ENCODE results near the gene CST4. TPM values are rescaled to one million over a fixed set of nuclear protein-coding genes. Genes with fewer than 3 reads are reported as not detected.
"Not testable (repeated sequence)": the region's sequence is repeated elsewhere in the genome, so short reads cannot be mapped to it uniquely, and the experiment has no call there.

Gene CST4
- total RNA-seq, 2 experiments from 2014 or later, result not detected

DNA sequence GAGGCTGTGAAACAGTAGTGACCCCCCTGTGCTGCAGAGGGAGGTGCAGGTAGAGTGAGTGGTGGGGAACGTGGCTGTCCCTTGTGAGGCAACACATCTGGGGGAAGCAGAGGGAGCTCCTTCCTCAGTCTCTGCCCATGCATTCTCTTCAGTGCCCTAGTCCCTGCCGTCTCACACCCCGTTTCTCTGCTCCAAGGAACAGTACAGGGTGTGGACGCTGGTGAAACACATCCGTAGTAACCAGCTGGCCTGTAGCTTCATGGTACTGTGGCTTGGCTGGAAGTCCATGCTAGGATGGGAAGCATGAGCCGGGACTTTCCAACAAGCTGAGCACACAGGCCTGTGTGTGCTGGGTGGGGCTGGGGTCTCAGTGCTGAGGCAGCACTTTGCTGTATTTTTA lies 25.7 kb downstream of the CST4 start:
- Mint-ChIP-seq H3K36me3 (ENCODE audit: low read depth) (no peaks in the 10 kb centered on the region), H3K9me3 (no peaks in the 10 kb centered on the region), H3K4me1 (no peaks in the 10 kb centered on the region), H3K4me3 (no peak overlapping the region), H3K27me3 (peaks cover 4% of the 10 kb centered on the region), H3K27ac (no peak overlapping the region)
- ChIA-PET CTCF (no interaction called here), POLR2A (no interaction called here)
- no peak for DNase-seq

DNA sequence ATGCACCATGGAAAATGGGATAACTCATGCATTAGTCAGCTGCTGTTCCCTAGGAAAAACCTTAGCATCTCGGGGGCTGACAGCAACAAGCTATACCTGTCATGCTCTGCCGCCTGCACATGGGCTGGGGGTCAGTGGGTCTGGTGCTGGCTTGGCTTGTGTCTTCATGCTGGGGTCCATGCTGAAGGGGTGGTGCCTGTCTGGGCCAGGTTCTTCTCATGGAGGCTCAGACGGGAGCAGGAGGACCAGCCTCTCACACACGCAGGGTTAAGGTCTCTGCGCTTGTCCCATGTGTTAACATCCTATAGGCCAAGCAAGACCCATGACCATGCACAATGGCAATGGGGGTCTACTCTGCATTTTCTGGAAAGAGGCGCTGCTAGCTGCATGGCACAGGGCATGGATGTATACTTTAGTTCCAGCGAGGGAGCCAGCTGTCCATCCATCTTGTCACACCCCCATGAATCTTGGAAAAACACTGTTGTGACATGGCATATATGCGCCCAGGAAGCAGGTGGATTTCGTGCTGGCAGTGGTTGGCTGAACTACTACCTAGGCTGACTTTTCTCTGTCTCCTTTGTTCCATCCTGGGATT lies 26.5 kb downstream of the CST4 start:
- POLR2A ChIA-PET, result no interaction called here
- Mint-ChIP-seq H3K9me3 (no peaks in the 10 kb centered on the region), H3K27me3 (peaks cover 4% of the 10 kb centered on the region), H3K36me3 (ENCODE audit: low read depth) (no peaks in the 10 kb centered on the region), H3K27ac (no peak overlapping the region), H3K4me1 (no peaks in the 10 kb centered on the region), H3K4me3 (no peak overlapping the region)
- DNase-seq, result no peak
- CTCF ChIA-PET, result no interaction called here

DNA sequence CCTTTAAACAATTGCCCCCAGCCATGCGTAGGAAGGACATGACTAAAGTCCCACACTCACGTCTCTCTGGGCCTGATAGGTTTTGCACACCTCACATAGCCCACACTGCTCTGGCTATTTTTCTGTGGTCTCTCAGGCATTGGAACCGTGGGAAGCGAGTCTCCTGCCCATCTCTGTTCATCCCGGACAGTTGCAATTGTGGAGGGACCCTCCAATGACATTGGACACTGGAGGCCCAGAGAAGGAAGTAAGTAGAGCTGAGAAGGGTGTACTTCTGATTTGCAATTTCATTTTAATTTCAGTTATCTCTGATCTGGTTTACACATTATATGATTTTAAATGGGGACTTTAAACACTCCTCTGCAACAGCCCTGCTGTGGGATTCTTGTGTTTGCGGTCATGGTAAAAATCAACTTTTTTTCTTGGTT lies 27.8 kb downstream of the CST4 start:
- peaks cover 4% of the 10 kb centered on the region for H3K27me3 Mint-ChIP-seq
- H3K9me3 Mint-ChIP-seq, result no peaks in the 10 kb centered on the region
- no peaks in the 10 kb centered on the region for H3K4me1 Mint-ChIP-seq

DNA sequence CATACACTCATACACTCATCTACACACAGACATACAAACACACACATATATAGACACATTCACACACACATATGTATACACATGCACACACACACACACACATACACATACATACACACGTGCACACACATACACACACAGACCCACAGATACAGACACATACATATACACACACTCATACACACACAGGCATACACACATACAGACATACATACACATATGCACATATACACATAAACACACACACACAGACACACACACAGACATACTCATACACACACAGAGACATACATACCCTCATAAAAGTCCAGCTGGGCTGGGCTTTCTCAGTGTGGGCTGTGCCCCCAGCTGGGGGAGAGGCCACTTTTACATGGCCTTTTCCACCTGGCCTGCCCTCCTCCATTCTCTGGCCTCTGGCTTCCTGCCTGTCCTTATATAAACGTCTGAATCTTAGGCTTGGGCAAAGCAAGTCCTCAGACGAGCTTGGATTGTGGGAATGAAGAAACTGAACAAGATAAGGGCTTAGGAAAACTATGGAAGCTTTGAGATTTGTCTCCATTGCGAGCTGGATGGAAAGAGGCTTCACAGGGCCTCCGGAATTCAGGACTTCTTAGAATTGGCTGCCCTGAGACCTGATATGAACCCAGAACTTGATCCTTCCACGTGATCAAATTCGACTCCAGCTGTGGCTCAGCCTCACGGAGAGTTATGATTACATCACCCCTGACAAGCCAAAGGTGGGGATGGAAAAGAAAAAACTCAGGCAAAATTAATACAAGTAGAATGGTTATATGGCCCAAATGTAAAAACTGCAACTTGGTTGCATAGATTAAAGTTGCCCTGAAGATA lies 28.6 kb downstream of the CST4 start:
- ChIA-PET POLR2A (no interaction called here), CTCF (no interaction called here)
- no peaks in the 10 kb centered on the region for H3K4me1 Mint-ChIP-seq

More for the DNA sequence above, 27.8 kb downstream of the CST4 start:
- no peaks in the 10 kb centered on the region for H3K36me3 Mint-ChIP-seq (ENCODE audit: low read depth)
- POLR2A ChIA-PET, result no interaction called here
- DNase-seq, result no peak
- H3K27ac Mint-ChIP-seq, result no peak overlapping the region
- no peak overlapping the region for H3K4me3 Mint-ChIP-seq
- CTCF ChIA-PET, result no interaction called here

DNA sequence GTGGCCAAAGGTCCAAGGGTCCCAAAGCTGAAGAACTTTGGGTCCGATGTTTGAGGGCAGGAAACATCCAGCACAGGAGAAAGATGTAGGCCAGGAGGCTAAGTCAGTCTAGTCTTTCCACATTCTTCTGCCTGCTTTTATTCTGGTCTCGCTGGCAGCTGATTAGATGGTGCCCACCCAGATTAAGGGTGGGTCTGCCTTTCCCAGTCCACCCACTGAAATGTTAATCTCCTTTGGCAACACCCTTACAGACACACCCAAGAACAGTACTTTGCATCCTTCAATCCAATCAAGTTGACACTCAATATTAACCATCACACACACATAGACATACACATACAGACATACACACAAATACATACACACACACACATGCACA lies 29.2 kb downstream of the CST4 start:
- DNase-seq; H3K4me3 Mint-ChIP-seq; H3K4me1 Mint-ChIP-seq; H3K27me3 Mint-ChIP-seq; H3K27ac Mint-ChIP-seq; POLR2A ChIA-PET; CTCF ChIA-PET; H3K9me3 Mint-ChIP-seq; H3K36me3 Mint-ChIP-seq (ENCODE audit: low read depth): not testable (repeated sequence)

More for the DNA sequence above, 28.6 kb downstream of the CST4 start:
- no peak for DNase-seq
- no peak overlapping the region for H3K27ac Mint-ChIP-seq
- H3K4me3 Mint-ChIP-seq, result no peak overlapping the region
- no peaks in the 10 kb centered on the region for H3K36me3 Mint-ChIP-seq (ENCODE audit: low read depth)
- H3K27me3 Mint-ChIP-seq, result peaks cover 7% of the 10 kb centered on the region
- no peaks in the 10 kb centered on the region for H3K9me3 Mint-ChIP-seq

DNA sequence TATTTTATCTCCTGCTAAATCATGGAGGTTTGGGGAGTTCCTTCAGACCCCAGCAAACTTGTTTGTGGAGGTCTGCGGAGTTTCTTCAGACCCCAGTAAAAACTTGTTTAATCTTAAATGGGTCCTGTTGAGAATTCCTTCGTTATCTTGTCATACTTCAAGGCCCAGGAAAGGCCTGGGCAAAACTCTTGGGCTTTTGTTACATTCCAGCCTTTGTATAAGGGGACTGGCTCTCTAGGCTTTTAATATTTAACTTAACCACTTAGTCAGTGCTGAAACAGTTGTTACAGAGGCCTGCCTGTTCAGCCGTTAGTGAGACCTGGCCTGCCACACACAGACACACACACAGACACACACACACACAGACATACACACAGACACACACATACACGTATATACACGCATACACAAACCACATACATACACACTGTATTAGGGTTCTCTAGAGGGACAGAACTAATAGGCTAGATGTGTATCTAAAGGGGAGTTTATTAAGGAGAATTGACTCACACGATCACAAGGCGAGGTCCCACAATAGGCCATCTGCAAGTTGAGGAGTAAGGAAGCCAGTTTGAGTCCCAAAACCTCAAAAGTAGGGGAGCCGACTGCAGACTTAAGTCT lies 29.7 kb downstream of the CST4 start:
- H3K27ac Mint-ChIP-seq, result no peak overlapping the region
- CTCF ChIA-PET, result no interaction called here
- POLR2A ChIA-PET, result no interaction called here
- peaks cover 10% of the 10 kb centered on the region for H3K27me3 Mint-ChIP-seq
- no peak overlapping the region for H3K4me3 Mint-ChIP-seq
- H3K9me3 Mint-ChIP-seq, result no peaks in the 10 kb centered on the region
- H3K4me1 Mint-ChIP-seq, result no peaks in the 10 kb centered on the region
- no peaks in the 10 kb centered on the region for H3K36me3 Mint-ChIP-seq (ENCODE audit: low read depth)
- DNase-seq, result no peak

DNA sequence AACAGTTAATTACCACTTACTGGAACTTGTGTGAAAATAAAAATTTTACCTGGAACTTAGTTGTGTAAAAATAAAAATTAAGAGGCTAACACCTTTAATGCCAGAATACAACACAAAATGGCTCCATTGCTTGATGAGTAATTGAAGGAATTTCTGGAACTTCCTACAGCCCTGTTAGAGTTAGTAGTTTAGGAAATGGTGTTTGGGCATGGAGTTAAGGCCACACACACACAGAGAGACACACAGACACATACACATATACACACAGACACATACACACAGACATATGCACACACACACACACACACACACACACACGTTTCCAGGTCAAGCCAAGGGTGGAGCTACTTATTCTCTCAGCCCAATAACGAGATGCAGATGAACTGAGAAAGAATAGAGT lies 30.5 kb downstream of the CST4 start:
- no peak overlapping the region for H3K27ac Mint-ChIP-seq
- ChIA-PET CTCF (no interaction called here), POLR2A (no interaction called here)
- H3K27me3 Mint-ChIP-seq, result peaks cover 10% of the 10 kb centered on the region
- H3K9me3 Mint-ChIP-seq, result no peaks in the 10 kb centered on the region
- no peaks in the 10 kb centered on the region for H3K4me1 Mint-ChIP-seq
- H3K36me3 Mint-ChIP-seq (ENCODE audit: low read depth), result no peaks in the 10 kb centered on the region
- DNase-seq, result no peak
- H3K4me3 Mint-ChIP-seq, result no peak overlapping the region

DNA sequence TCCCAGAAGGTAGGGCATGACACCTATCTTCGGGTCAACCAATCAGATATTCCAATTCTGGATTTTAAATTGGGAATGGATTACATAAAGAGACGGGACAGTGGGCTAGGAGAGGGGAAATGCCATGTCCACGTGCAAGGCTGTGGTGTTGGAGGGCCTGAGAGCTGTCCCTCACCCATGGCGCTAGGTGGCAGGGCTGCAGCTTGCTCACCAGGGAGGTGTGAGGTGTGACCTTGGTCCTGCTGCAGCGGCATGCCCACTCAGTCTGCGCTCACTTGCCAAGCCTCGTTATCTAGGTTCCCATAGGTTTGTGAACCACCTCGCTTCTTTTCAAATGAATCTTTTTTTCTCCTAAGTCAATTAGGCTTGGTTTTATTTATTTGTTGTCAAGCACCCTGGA lies 31.6 kb downstream of the CST4 start:
- DNase-seq, result no peak
- no peaks in the 10 kb centered on the region for H3K4me1 Mint-ChIP-seq
- ChIA-PET CTCF (no interaction called here), POLR2A (no interaction called here)
- H3K27ac Mint-ChIP-seq, result no peak overlapping the region
- no peaks in the 10 kb centered on the region for H3K36me3 Mint-ChIP-seq (ENCODE audit: low read depth)
- peaks cover 10% of the 10 kb centered on the region for H3K27me3 Mint-ChIP-seq
- H3K4me3 Mint-ChIP-seq, result no peak overlapping the region
- no peaks in the 10 kb centered on the region for H3K9me3 Mint-ChIP-seq

DNA sequence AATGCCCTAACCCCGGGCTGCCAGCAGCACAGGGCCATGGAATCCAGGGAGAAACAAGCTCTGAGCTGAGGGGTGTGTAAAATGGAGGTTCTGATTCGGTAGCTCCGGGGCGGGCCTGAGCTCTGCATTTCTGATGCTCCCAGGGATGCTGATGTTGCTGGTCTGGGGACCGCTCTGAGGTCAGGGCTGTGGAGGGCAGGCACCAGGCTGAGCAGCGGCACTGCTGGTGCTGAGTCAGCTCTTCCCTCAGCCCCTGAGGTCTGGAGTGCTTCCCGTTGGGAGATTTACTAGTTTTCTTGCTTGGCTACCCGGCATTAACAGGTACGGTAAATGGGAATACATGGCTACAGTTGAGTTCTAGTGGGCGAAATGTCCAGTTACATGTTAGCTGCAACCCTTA lies 32.5 kb downstream of the CST4 start:
- Mint-ChIP-seq H3K4me3 (no peak overlapping the region), H3K9me3 (no peaks in the 10 kb centered on the region), H3K27me3 (peaks cover 10% of the 10 kb centered on the region), H3K36me3 (ENCODE audit: low read depth) (no peaks in the 10 kb centered on the region), H3K4me1 (no peaks in the 10 kb centered on the region), H3K27ac (no peak overlapping the region)
- no peak for DNase-seq
- ChIA-PET CTCF (no interaction called here), POLR2A (no interaction called here)

DNA sequence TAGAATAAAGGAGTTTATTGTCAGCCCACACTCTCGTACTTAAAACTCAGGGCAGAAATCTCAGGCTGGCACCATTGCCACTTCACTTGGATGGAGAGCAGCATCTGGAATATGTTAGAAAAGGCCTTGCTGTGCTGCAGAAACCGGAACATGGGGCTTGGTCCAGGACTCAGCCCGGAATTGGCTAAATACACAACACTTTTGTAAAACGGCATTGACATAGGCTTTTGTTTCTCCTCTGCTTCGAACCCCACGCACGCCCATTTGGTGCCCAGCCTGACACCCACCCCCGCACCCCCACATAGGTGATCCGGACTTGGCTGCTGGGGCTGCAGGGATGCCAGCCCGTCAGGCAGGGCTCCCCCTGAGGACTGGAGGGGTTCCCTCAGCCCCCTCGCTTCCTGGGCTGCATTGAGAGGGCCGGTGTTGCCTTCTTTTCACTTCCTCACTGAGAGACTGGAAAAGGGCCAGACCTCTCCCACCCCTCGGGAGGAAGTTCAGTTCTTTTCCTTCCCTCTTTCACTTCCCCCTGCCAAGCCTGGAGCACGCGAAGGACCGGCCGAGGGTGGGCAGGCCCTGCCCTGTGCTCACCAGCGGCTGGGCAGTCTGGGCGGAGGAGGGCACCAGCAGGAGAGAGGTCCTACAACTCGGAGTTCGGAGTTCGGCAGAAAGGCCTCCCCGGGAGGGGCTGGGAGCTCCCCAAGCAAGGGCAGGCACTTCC lies 33.2 kb downstream of the CST4 start:
- Mint-ChIP-seq H3K27me3 (peaks cover 10% of the 10 kb centered on the region), H3K27ac (no peak overlapping the region), H3K36me3 (ENCODE audit: low read depth) (no peaks in the 10 kb centered on the region), H3K4me3 (no peak overlapping the region), H3K4me1 (no peaks in the 10 kb centered on the region), H3K9me3 (no peaks in the 10 kb centered on the region)
- CTCF ChIA-PET, result no interaction called here
- POLR2A ChIA-PET, result no interaction called here
- DNase-seq, result no peak

DNA sequence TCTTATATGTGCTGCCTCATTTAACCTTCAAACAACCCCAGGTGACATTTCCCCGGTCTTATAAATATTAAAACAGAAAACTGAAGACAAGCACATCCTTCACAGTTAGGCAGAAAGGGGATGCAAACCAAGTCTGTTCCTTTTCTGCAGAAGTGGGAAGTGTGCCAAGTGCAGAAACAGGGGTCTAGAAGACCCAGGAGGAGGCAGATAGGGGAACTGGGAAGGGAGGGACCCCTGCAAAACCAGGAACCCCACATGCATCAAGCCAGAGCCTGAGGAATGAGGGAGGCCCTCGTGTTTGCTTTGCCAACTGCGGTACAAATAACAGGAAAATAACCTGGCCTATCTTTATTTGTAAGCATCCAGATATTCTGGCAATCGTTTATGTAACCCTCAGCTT lies 34.1 kb downstream of the CST4 start:
- CTCF ChIA-PET, result no interaction called here
- no peak overlapping the region for H3K4me3 Mint-ChIP-seq
- no peaks in the 10 kb centered on the region for H3K4me1 Mint-ChIP-seq
- H3K27ac Mint-ChIP-seq, result no peak overlapping the region
- no peaks in the 10 kb centered on the region for H3K36me3 Mint-ChIP-seq (ENCODE audit: low read depth)
- POLR2A ChIA-PET, result no interaction called here
- H3K27me3 Mint-ChIP-seq, result peaks cover 8% of the 10 kb centered on the region
- DNase-seq, result no peak
- H3K9me3 Mint-ChIP-seq, result no peaks in the 10 kb centered on the region

DNA sequence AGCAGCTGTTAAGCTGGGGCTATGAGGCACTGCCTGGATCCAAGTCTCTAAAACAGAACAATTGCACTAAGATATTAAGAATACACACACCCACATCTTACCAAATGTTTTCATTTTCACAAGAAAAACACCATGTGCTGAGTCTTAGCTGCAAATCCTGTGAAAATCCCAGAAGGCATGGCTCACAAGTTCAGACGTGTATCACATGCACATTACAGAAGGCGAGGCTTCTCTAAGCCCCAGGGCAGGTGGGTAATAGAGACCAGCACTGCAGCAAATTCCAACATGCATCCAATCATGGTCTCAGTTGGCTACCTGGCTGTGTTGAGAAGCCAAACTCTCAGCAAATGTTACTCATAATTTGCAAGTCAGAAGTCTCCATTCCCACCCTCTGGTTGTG lies 34.8 kb downstream of the CST4 start:
- Mint-ChIP-seq H3K27me3 (peaks cover 8% of the 10 kb centered on the region), H3K4me1 (no peaks in the 10 kb centered on the region), H3K36me3 (ENCODE audit: low read depth) (no peaks in the 10 kb centered on the region), H3K9me3 (no peaks in the 10 kb centered on the region), H3K27ac (no peak overlapping the region), H3K4me3 (no peak overlapping the region)
- DNase-seq, result no peak
- POLR2A ChIA-PET, result no interaction called here
- CTCF ChIA-PET, result no interaction called here

DNA sequence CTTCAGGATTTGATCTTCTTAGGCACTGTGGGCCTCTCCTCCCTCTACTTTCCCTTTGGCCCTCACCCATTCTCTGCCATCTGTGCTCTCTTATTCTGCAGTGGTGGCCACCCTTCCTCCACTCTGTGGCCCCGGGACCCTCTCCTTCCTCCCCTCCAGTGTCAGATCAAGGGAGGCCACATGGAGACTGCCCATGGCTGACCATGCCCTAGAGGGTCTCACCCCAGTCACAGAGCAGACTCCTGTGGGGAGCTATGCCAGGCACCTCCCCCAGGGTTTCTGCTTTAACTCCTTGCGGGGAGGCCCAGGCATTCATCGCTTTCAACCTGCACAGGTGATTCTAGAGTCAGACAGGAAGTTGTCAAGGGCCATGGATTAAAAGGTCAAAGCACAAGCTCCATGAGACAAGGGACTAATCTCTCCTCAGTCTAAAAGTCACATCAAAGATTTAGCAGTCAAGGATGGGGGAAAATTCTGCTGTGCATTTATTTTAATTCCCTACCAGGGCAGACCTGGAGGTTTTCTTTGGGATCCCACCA lies 35.4 kb downstream of the CST4 start:
- ChIA-PET POLR2A (no interaction called here), CTCF (no interaction called here)
- DNase-seq, result no peak
- H3K9me3 Mint-ChIP-seq, result no peaks in the 10 kb centered on the region
- no peak overlapping the region for H3K27ac Mint-ChIP-seq
- no peak overlapping the region for H3K4me3 Mint-ChIP-seq
- peaks cover 8% of the 10 kb centered on the region for H3K27me3 Mint-ChIP-seq
- no peaks in the 10 kb centered on the region for H3K36me3 Mint-ChIP-seq (ENCODE audit: low read depth)
- H3K4me1 Mint-ChIP-seq, result no peaks in the 10 kb centered on the region
